Measurements from ENCODE around the gene GTF2IRD1. TPM values are rescaled to one million over a fixed set of nuclear protein-coding genes. Genes with fewer than 3 reads are reported as not detected.

The GTF2IRD1 gene
- total RNA-seq, 1 experiment from 2014 or later, result 14.9 TPM

GRCh38 chr7:74480861-74481417, 27.2 kb downstream of the GTF2IRD1 start:
- Histone ChIP-seq H3K27me3 (ENCODE audit: low read length) (no peaks in the 10 kb centered on the region), H3K79me2 (ENCODE audit: low read length) (peaks cover 64% of the 10 kb centered on the region), H3F3A (ENCODE audit: low read length, unreplicated experiment) (no peaks in the 10 kb centered on the region), H4K20me1 (ENCODE audit: low read length) (0 out of 2 replicates have a peak, but pooled peaks cover 4% of the 10 kb centered on the region), H3K9me3 (ENCODE audit: low read length) (no peaks in the 10 kb centered on the region), H2AFZ (ENCODE audit: low read length) (no peak overlapping the region), H3K4me3 (ENCODE audit: low read length) (no peak overlapping the region), H3K27ac (ENCODE audit: low read length) (no peak overlapping the region), H3K9me2 (replicated peaks; ENCODE audit: low read length) (no peaks in the 10 kb centered on the region), H3K4me1 (ENCODE audit: insufficient read depth, low read length) (peaks cover 38% of the 10 kb centered on the region), H3K9ac (ENCODE audit: low read length) (no peak overlapping the region), H3K36me3 (ENCODE audit: low read depth, low read length) (no peaks in the 10 kb centered on the region), H3K4me2 (ENCODE audit: low read length) (no peak overlapping the region)
- ChIA-PET CTCF (no interaction called here), POLR2A (ENCODE audit: unreplicated experiment) (no interaction called here)
- BruUV-seq (replicated peaks), result no TSS peak
- DNase-seq, result no peak
- ATAC-seq, result no peak
- intact Hi-C loops (cut with micrococcal nuclease), result no loop called here
- TF ChIP-seq EZH2phosphoT487 (IDR thresholded peaks at IDR 0.05; ENCODE audit: borderline replicate concordance, low read length), result no peak
- TF ChIP-seq EZH2 (IDR thresholded peaks at IDR 0.05; ENCODE audit: low read length, unreplicated experiment), result no peak
- TF ChIP-seq, protein P1, sequence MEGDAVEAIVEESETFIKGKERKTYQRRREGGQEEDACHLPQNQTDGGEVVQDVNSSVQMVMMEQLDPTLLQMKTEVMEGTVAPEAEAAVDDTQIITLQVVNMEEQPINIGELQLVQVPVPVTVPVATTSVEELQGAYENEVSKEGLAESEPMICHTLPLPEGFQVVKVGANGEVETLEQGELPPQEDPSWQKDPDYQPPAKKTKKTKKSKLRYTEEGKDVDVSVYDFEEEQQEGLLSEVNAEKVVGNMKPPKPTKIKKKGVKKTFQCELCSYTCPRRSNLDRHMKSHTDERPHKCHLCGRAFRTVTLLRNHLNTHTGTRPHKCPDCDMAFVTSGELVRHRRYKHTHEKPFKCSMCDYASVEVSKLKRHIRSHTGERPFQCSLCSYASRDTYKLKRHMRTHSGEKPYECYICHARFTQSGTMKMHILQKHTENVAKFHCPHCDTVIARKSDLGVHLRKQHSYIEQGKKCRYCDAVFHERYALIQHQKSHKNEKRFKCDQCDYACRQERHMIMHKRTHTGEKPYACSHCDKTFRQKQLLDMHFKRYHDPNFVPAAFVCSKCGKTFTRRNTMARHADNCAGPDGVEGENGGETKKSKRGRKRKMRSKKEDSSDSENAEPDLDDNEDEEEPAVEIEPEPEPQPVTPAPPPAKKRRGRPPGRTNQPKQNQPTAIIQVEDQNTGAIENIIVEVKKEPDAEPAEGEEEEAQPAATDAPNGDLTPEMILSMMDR (conservative IDR thresholded peaks at IDR 0.05; ENCODE audit: low read depth, low read length), result no peak

DNA sequence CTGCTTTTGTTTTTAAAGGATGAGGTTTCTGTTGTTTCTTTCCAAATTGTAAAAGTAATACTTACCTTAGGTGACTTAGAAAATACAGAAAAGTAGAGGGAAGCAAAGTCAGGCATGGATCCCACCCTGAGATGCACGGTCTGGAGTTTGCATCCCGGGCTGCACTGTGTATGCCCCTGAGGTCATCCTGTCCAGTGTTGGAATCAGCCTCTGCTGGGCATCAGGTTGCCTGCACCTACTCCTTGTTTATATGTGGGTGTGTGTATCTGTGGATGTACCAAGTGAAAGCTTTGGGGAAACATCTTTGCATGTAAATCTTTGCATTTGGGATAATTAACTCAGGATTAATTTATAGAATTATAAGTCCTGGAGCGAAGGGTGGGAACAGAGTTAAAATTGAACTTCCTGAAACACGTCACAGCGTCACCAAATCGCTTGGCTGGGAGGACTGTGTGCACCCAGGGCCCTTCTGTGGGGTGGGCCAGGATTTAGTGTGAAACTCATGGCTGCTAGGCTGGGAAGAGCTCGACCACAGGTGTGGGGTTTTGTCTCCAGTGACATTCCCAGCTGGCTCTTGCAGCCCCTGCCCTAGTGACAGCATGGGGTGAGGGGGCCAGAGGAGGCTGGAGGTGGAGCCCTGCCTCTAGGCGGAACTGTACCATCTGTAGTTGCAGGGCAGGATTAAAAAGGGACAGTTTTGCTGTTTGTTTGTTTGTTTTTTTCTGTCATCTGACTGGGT, 27.9 kb downstream of the GTF2IRD1 start:
- DNase-seq, result no peak
- TF ChIP-seq EZH2phosphoT487 (IDR thresholded peaks at IDR 0.05; ENCODE audit: borderline replicate concordance, low read length), result no peak
- H3K27me3 ChIP-seq (ENCODE audit: low read length), result no peaks in the 10 kb centered on the region
- no peaks in the 10 kb centered on the region for H3F3A ChIP-seq (ENCODE audit: low read length, unreplicated experiment)
- no TSS peak for BruUV-seq (replicated peaks)
- H4K20me1 ChIP-seq (ENCODE audit: low read length), result 0 out of 2 replicates have a peak, but pooled peaks cover 2% of the 10 kb centered on the region
- no peak overlapping the region for H2AFZ ChIP-seq (ENCODE audit: low read length)
- CTCF ChIA-PET, result interaction anchor here (0.5 kb wide), 2 partner anchors 206 to 272 kb away, joined by 3 to 4 read pairs; partner anchors contain the start of gene LAT2
- H3K27ac ChIP-seq (ENCODE audit: low read length), result no peak overlapping the region
- POLR2A ChIA-PET (ENCODE audit: unreplicated experiment), result no interaction called here
- H3K4me2 ChIP-seq (ENCODE audit: low read length), result no peak overlapping the region
- no peaks in the 10 kb centered on the region for H3K9me2 ChIP-seq (replicated peaks; ENCODE audit: low read length)
- peaks cover 66% of the 10 kb centered on the region for H3K79me2 ChIP-seq (ENCODE audit: low read length)
- H3K36me3 ChIP-seq (ENCODE audit: low read depth, low read length), result no peaks in the 10 kb centered on the region
- H3K9me3 ChIP-seq (ENCODE audit: low read length), result no peaks in the 10 kb centered on the region
- H3K9ac ChIP-seq (ENCODE audit: low read length), result no peak overlapping the region
- intact Hi-C loops (cut with micrococcal nuclease), result no loop called here
- no peak overlapping the region for H3K4me3 ChIP-seq (ENCODE audit: low read length)
- ATAC-seq, result no peak
- peaks cover 31% of the 10 kb centered on the region for H3K4me1 ChIP-seq (ENCODE audit: insufficient read depth, low read length)

- no peak for DNase-seq
- Histone ChIP-seq H3K9me2 (replicated peaks; ENCODE audit: low read length) (no peaks in the 10 kb centered on the region), H3F3A (ENCODE audit: low read length, unreplicated experiment) (no peaks in the 10 kb centered on the region), H4K20me1 (ENCODE audit: low read length) (no peaks in the 10 kb centered on the region), H3K4me3 (ENCODE audit: low read length) (no peak overlapping the region), H3K36me3 (ENCODE audit: low read depth, low read length) (no peaks in the 10 kb centered on the region), H3K9ac (ENCODE audit: low read length) (no peak overlapping the region), H3K4me2 (ENCODE audit: low read length) (no peak overlapping the region), H3K27ac (ENCODE audit: low read length) (no peak overlapping the region), H3K79me2 (ENCODE audit: low read length) (peaks cover 62% of the 10 kb centered on the region), H2AFZ (ENCODE audit: low read length) (no peak overlapping the region), H3K9me3 (ENCODE audit: low read length) (no peaks in the 10 kb centered on the region), H3K27me3 (ENCODE audit: low read length) (no peaks in the 10 kb centered on the region), H3K4me1 (ENCODE audit: insufficient read depth, low read length) (peaks cover 26% of the 10 kb centered on the region)
- ChIA-PET POLR2A (ENCODE audit: unreplicated experiment) (no interaction called here), CTCF (interaction anchor here (0.5 kb wide), 1 partner anchor 206 kb away, joined by 3 read pairs; no protein-coding TSS in a partner anchor)
- TF ChIP-seq, protein P1 (conservative IDR thresholded peaks at IDR 0.05; ENCODE audit: low read depth, low read length), result no peak
- TF ChIP-seq EZH2phosphoT487 (IDR thresholded peaks at IDR 0.05; ENCODE audit: borderline replicate concordance, low read length), result no peak
- TF ChIP-seq EZH2 (IDR thresholded peaks at IDR 0.05; ENCODE audit: low read length, unreplicated experiment), result no peak
- intact Hi-C loops (cut with micrococcal nuclease), result no loop called here
- ATAC-seq, result no peak
- no TSS peak for BruUV-seq (replicated peaks)
Measured at GRCh38 chr7:74482197-74482467, 28.4 kb downstream of the GTF2IRD1 start.

All from PC-3 (cell line).